Activated CD4-positive, alpha-beta memory T cell treated with anti-CD3 and anti-CD28 coated beads, Interleukin-2, amount 10 ng/mL, durations not matched to agents 7 days and 5 days (primary cell): Measurements from ENCODE around the gene MAP3K2. TPM values are rescaled to one million over a fixed set of nuclear protein-coding genes. Genes with fewer than 3 reads are reported as not detected.

Source experiments
- CTCF ChIA-PET: fragments of 350-600 bp; sonication (Branson Sonifier 250); formaldehyde crosslinking; loops from one replicate; lab custom pipeline; 2021; ENCODE audit warnings: antibody characterized with exemption, inconsistent platforms; lab: Charles Lee
- POLR2A ChIA-PET: fragments of 350-600 bp; sonication (Branson Sonifier 250); formaldehyde crosslinking; loops from one replicate; lab custom pipeline; 2021; ENCODE audit warnings: antibody characterized with exemption; lab: Charles Lee
- DNase-seq: peaks from one replicate; pipeline ENCODE4 v3.0.0-alpha.2; 2020
- H3K27ac Mint-ChIP-seq: one replicate; pipeline ENCODE4 v1.8.0; 2021; ENCODE audit warnings: mild to moderate bottlenecking, mixed read lengths
- H3K27me3 Mint-ChIP-seq: one replicate; pipeline ENCODE4 v1.8.0; 2021; ENCODE audit warnings: mixed read lengths
- H3K36me3 Mint-ChIP-seq: one replicate; pipeline ENCODE4 v1.8.0; 2021; ENCODE audit warnings: low read depth, mixed read lengths
- H3K4me1 Mint-ChIP-seq: one replicate; pipeline ENCODE4 v1.8.0; 2021; ENCODE audit warnings: mixed read lengths
- H3K4me3 Mint-ChIP-seq: one replicate; pipeline ENCODE4 v1.8.0; 2021; ENCODE audit warnings: mild to moderate bottlenecking, mixed read lengths
- H3K9me3 Mint-ChIP-seq: one replicate; pipeline ENCODE4 v1.8.0; 2021; ENCODE audit warnings: mixed read lengths
- total RNA-seq, 2 experiments: library from RNA; stranded (reverse); gene quantifications; one replicate each; pipeline ENCODE4 v1.2.3, GENCODE V29; 2021

MAP3K2 gene
- total RNA-seq, 2 experiments from 2014 or later, result 56.2 to 59.6 TPM

- H3K4me1 Mint-ChIP-seq, result no peaks in the 10 kb centered on the region
- H3K27me3 Mint-ChIP-seq, result no peaks in the 10 kb centered on the region
- no peak for DNase-seq
- H3K4me3 Mint-ChIP-seq, result no peak overlapping the region
- no peak overlapping the region for H3K27ac Mint-ChIP-seq
- H3K36me3 Mint-ChIP-seq, result peaks cover 73% of the 10 kb centered on the region
- POLR2A ChIA-PET, result interaction anchor here (1.2 kb wide), 1 partner anchor 8 kb away, joined by 6 read pairs; no protein-coding TSS in a partner anchor
- CTCF ChIA-PET, result interaction anchor here (0.7 to 1.2 kb wide), 7 partner anchors 8 to 374 kb away, joined by 3 to 4 read pairs (median 3); partner anchors contain the start of genes ERCC3 and IWS1
- H3K9me3 Mint-ChIP-seq, result no peaks in the 10 kb centered on the region
Measured at GRCh38 chr2:127270663-127271062, 117.1 kb downstream of the MAP3K2 start.

- H3K4me3 Mint-ChIP-seq, result no peak overlapping the region
- DNase-seq, result no peak
- POLR2A ChIA-PET, result no interaction called here
- no peaks in the 10 kb centered on the region for H3K9me3 Mint-ChIP-seq
- H3K4me1 Mint-ChIP-seq, result no peaks in the 10 kb centered on the region
- H3K36me3 Mint-ChIP-seq, result peaks cover 61% of the 10 kb centered on the region
- no peaks in the 10 kb centered on the region for H3K27me3 Mint-ChIP-seq
- CTCF ChIA-PET, result no interaction called here
- no peak overlapping the region for H3K27ac Mint-ChIP-seq
Measured at GRCh38 chr2:127261804-127262406, 125.9 kb downstream of the MAP3K2 start.

- Mint-ChIP-seq H3K27ac (no peak overlapping the region), H3K27me3 (no peaks in the 10 kb centered on the region), H3K36me3 (peaks cover 66% of the 10 kb centered on the region), H3K4me1 (peaks cover 2% of the 10 kb centered on the region), H3K9me3 (no peaks in the 10 kb centered on the region), H3K4me3 (no peak overlapping the region)
- ChIA-PET POLR2A (no interaction called here), CTCF (interaction anchor here (0.6 kb wide), 1 partner anchor 306 kb away, joined by 3 read pairs; no protein-coding TSS in a partner anchor)
- no peak for DNase-seq
Measured at GRCh38 chr2:127259355-127259754, 128.4 kb downstream of the MAP3K2 start.

DNA sequence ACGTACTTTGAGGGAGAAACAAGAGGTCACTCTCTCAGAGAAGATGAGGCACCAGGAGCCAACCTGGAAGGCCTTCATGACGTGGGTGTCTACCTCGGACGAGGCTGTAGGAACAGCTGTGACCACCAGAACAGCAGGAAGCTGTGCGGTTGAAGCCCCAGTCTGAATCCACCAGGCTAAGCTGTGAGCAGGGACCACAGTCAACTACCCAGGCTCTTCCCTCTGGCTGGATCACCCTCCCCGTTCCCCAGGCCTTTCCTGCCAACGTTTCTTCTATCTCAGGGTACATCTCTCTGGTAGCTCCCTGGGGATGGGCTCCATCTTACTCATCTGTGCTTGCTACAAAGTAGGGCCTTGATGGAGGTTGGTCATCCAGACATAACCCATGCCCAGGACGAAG is 130.9 kb downstream of the MAP3K2 start:
- Mint-ChIP-seq H3K4me1 (peaks cover 3% of the 10 kb centered on the region), H3K27me3 (no peaks in the 10 kb centered on the region), H3K27ac (peak overlapping the region; percentile 61), H3K36me3 (peaks cover 59% of the 10 kb centered on the region), H3K9me3 (no peaks in the 10 kb centered on the region), H3K4me3 (no peak overlapping the region)
- ChIA-PET POLR2A (no interaction called here), CTCF (no interaction called here)
- DNase-seq, result no peak

DNA sequence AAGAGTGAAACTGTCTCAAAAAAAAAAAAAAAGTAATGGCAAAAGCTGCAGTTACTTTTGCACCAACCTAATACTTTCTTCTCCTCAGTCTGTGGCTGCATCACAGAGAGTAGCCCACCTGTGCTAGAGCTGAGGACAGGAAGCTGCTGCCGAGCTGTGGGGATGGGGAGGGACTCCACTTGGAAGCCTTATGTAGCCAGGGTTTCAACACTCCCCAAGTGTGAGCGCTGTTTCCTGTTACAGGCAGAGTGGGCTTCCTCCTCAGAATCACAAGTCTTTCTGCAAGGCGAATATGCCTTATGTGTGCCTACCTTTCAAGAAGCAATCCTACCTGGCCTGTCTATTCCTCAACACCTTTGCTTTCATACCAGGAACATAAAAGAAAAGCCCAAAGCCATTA is 131.4 kb downstream of the MAP3K2 start:
- H3K27ac Mint-ChIP-seq, result no peak overlapping the region
- no peak overlapping the region for H3K4me3 Mint-ChIP-seq
- peaks cover 3% of the 10 kb centered on the region for H3K4me1 Mint-ChIP-seq
- DNase-seq, result no peak
- H3K9me3 Mint-ChIP-seq, result no peaks in the 10 kb centered on the region
- no peaks in the 10 kb centered on the region for H3K27me3 Mint-ChIP-seq
- ChIA-PET CTCF (no interaction called here), POLR2A (no interaction called here)
- H3K36me3 Mint-ChIP-seq, result peaks cover 54% of the 10 kb centered on the region

DNA sequence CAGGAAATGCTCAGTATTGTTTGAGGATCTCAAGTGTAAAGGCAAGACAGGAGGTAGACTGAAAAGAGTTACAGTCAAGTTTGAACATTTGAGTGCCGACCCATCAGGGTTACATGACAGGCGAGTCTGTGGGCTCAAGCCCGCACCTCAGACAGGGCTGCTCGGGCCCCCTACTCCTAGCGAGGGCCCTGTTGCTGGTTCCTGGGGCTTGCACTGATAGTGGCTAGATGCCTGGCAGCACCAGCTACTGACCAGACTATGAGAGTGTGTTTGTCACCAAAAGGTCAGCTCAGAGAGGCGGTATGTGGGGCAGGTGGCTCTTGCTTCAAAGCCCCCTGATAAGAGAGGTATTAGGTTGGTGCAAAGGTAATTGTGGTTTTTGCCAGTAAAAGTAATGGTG is 132.1 kb downstream of the MAP3K2 start:
- H3K27me3 Mint-ChIP-seq, result no peaks in the 10 kb centered on the region
- H3K9me3 Mint-ChIP-seq, result no peaks in the 10 kb centered on the region
- H3K36me3 Mint-ChIP-seq, result peaks cover 49% of the 10 kb centered on the region
- ChIA-PET CTCF (no interaction called here), POLR2A (no interaction called here)
- peaks cover 3% of the 10 kb centered on the region for H3K4me1 Mint-ChIP-seq
- no peak overlapping the region for H3K27ac Mint-ChIP-seq
- H3K4me3 Mint-ChIP-seq, result no peak overlapping the region
- DNase-seq, result no peak

GRCh38 chr2:127255146-127255545 is 132.6 kb downstream of the MAP3K2 start:
- no peaks in the 10 kb centered on the region for H3K9me3 Mint-ChIP-seq
- peaks cover 3% of the 10 kb centered on the region for H3K4me1 Mint-ChIP-seq
- H3K27me3 Mint-ChIP-seq, result no peaks in the 10 kb centered on the region
- no peak overlapping the region for H3K27ac Mint-ChIP-seq
- no peak for DNase-seq
- ChIA-PET CTCF (no interaction called here), POLR2A (no interaction called here)
- peaks cover 44% of the 10 kb centered on the region for H3K36me3 Mint-ChIP-seq
- no peak overlapping the region for H3K4me3 Mint-ChIP-seq

- Mint-ChIP-seq H3K27me3 (no peaks in the 10 kb centered on the region), H3K27ac (no peak overlapping the region), H3K4me3 (no peak overlapping the region), H3K36me3 (peaks cover 38% of the 10 kb centered on the region), H3K4me1 (peaks cover 3% of the 10 kb centered on the region), H3K9me3 (no peaks in the 10 kb centered on the region)
- DNase-seq, result no peak
- ChIA-PET POLR2A (no interaction called here), CTCF (no interaction called here)
Measured at GRCh38 chr2:127254386-127254981, 133.3 kb downstream of the MAP3K2 start.

Other genes starting within 250 kb of the MAP3K2 start
- gene CYP27C1, start 167.7 kb downstream of the MAP3K2 start, total RNA-seq, result not detected
- 10 to 100 TPM; 50.0 to 51.9 TPM for gene ERCC3, start 93.8 kb downstream of the MAP3K2 start, total RNA-seq
- gene PROC, start 30.5 kb upstream of the MAP3K2 start, total RNA-seq, result not detected
- gene IWS1, start 138.5 kb upstream of the MAP3K2 start, total RNA-seq, result 10 to 100 TPM; 40.8 to 43.3 TPM
- gene MYO7B, start 147.7 kb upstream of the MAP3K2 start, total RNA-seq, result under 1 TPM; 0.13 to 0.18 TPM